ENCODE results near the gene ZNF688.

DNA sequence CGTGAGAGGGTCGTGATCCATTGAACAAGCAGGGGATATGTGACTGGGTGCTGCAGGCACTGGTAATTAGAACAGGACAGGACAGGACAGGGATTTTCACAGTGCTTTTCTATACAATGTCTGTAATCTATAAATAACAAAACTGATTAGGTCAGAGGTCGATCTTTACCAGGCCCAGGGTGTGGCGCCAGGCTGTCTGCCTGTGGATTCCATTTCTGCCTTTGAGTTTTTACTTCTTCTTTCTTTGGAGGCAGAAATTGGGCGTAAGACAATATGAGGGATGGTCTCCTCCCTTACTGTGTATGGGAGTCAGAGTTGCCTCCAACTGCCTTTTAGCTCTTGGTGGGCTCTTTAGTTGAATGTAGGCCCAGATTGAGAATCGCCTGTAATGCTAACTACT is 11.8 kb downstream of the ZNF688 start:
- TF ChIP-seq, protein P1, sequence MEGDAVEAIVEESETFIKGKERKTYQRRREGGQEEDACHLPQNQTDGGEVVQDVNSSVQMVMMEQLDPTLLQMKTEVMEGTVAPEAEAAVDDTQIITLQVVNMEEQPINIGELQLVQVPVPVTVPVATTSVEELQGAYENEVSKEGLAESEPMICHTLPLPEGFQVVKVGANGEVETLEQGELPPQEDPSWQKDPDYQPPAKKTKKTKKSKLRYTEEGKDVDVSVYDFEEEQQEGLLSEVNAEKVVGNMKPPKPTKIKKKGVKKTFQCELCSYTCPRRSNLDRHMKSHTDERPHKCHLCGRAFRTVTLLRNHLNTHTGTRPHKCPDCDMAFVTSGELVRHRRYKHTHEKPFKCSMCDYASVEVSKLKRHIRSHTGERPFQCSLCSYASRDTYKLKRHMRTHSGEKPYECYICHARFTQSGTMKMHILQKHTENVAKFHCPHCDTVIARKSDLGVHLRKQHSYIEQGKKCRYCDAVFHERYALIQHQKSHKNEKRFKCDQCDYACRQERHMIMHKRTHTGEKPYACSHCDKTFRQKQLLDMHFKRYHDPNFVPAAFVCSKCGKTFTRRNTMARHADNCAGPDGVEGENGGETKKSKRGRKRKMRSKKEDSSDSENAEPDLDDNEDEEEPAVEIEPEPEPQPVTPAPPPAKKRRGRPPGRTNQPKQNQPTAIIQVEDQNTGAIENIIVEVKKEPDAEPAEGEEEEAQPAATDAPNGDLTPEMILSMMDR (IDR thresholded peaks at IDR 0.05), result no peak
- TF ChIP-seq POLR2A (IDR thresholded peaks at IDR 0.05), result no peak

All from right lobe of liver (tissue), 4 donors.